Measurements from ENCODE around the gene CNPY2. TPM values are rescaled to one million over a fixed set of nuclear protein-coding genes. Genes with fewer than 3 reads are reported as not detected.
A peak's percentile ranks its signal among the peaks of the same experiment; 100 is the strongest.
"Not testable (repeated sequence)": the region's sequence is repeated elsewhere in the genome, so short reads cannot be mapped to it uniquely, and the experiment has no call there.

The CNPY2 gene
- total RNA-seq = 112 and 135 TPM in 2 replicates

- DNase-seq (ENCODE audit: extremely low read depth, low read depth, low spot score) = peak; percentile 85
Observed at GRCh38 chr12:56315622-56316473, at the start of gene CNPY2. Gene CNPY2, minus strand, starts transcription at chr12:56315988. Its CDS starts 771 bp downstream, at chr12:56315217.

DNA sequence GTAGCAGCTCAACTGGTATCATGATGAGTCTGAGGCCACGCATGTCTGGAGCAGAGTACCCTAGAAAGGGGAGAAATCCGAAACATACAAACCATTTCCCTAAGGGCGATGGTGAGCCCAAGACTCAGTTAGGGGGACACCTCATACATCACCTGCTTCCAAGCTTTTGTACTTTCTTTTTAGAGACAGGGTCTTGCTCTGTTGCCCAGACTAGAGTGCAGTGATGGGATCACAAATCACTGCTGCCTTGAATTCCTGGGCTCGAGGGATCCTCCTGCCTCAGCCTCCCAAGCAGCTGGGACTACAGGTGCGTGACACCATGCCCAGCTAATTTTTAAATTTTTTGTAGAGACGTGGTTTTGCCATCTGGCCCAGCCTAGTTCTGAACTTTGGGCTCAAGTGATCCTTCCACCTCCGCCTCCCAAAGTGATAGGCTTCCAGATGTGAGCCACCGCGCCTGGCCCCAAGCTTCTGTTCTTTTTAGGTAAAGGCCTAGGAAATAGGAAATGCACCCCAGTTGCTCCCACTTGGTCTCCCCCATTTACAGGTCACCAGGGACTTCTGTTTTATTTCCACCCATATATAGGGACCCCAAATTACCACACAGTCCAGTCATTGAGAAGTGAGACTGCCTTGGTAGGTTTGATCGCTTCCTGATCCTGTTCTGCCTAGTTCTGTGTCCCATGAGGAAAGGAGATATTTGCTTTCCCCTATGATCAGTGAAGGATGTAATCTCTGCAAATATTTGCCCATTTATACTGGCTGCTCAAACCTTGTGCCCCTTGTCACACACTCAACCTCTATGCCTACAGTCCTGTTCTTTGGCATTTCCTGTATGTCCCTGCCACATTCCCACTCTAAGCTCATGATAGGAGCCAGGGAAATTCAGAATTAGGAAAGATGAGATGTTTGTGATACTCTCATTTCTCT, 46.6 kb upstream of the CNPY2 start, which contains the start of gene APOF:
Gene APOF, minus strand, starts transcription at position 728 of the 930 bp plus-strand sequence. Its CDS starts 112 bp downstream, at position 616.
- no peak for DNase-seq (ENCODE audit: extremely low read depth, low read depth, low spot score)

DNA sequence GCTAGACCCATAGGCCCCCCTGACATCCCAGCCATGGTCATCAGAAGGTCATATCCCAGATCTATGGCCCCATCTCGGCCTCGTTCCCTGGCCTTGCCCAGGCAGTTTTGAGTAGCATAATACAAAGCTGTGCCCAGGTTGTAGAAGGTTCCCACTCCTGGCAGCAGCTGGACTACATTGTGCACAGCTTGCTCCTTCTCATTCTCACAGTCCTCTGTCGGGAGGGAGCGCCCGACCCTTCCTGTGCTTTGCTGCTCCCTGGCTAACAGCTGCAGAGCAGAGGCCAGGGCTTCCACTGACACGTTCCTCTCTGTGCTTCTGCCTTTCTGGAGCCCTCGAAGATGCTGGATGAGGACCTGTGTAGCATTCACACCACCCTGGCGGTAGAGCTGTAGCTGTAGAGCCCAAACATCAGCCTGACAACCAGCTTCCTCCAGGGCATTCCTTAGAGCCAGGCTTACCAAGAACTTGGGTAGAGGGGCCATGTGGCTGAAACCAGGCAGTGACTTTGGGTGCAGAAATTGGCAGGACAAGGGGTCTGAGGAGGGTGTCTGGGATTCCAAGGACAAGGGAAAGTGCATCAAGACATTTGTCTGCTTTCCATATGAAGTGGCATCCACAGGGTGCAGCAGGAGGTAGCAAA, 45.8 kb upstream of the CNPY2 start:
- DNase-seq (ENCODE audit: extremely low read depth, low read depth, low spot score) = no peak

DNA sequence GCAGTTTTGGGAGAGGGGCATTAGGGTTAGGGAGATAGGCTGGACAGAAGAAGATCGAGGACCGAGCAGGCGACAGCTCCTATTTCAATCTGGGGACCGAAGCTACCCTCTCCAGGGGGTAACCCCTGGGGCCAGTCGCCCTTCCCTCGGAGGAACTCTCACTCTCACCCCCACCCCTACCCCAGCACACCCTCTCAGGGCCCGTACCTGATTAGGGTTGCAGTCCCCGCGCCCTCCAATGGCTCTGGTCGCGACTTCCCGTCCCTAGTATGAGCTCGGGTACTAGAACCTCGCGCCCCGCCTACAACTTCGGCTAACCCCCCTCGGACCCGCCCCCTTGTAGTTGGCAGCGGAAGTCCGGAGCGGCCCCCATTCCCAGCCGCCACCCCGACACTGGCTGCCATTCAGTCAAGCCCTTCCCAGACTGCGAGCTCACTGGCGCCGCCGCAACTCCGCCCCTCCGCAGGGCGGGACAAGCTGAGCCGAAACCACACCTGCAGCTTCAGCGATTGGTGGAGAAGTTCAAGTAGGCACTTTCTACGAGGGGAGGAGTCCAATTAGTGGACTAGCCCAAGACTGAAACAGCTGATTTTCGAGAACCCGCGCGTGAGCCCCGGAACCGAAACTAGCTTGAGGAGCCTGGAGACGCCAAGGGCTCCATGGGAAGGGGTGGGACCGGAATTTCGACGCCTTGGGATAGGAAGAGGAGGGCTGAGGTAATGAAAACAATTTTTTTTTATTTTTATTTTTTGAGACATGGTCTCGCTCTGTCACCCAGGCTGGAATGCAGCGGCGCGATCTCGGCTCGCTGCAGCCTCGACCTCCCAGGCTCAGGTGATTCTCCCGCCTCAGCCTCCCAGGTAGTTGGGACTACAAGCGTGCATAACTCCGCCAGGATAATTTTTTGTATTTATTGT, 44.3 kb upstream of the CNPY2 start, which contains the start of gene STAT2:
Gene STAT2, minus strand, starts transcription at position 257 of the 917 bp plus-strand sequence. CDS start 3,536 bp downstream, outside the sequence.
- peak; percentile 100 for DNase-seq (ENCODE audit: extremely low read depth, low read depth, low spot score)

GRCh38 chr12:56358836-56359532, 43.2 kb upstream of the CNPY2 start:
- no peak for DNase-seq (ENCODE audit: extremely low read depth, low read depth, low spot score)

- no peak for DNase-seq (ENCODE audit: extremely low read depth, low read depth, low spot score)
Observed at GRCh38 chr12:56351325-56351724, 35.5 kb upstream of the CNPY2 start.

GRCh38 chr12:56350662-56351061, 34.9 kb upstream of the CNPY2 start:
- DNase-seq (ENCODE audit: extremely low read depth, low read depth, low spot score) = no peak

DNA sequence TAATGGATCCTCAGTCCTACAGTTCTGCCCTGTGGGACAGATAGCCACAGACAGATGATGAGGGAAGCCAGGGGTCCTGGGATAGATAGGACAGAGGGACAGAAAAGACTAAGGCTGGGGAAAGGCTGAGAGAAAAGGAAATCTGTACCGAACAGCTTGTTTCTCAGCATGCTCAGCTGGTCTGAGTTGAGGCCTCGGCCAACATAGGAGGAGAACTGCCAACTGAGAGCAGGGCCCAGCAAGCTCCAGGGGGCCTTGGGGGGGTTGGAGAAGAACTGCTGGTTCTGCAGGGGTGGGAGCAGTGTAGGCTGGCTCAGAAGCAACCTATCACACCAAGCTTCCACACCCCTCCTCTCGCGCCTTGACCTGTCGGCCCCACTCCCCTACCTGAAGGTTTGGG, 33.0 kb upstream of the CNPY2 start:
- DNase-seq (ENCODE audit: extremely low read depth, low read depth, low spot score) = no peak

DNA sequence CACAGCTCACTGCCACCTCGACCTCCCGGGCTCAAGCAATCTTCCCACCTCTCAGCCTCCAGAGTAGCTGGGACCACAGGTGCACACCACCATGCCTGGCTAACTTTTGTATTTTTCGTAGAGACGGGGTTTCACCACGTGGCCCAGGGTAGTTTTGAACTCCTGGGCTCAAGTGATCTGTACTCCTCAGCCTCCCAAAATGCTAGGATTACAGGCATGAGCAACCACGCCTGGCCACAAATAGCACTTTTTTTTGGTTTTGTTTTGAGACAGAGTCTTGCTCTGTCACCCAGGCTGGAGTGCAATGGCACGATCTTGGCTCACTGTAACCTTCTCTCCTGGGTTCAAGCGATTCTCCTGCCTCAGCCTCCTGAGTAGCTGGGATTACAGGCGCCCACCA, 31.5 kb upstream of the CNPY2 start:
- not testable (repeated sequence) for DNase-seq (ENCODE audit: extremely low read depth, low read depth, low spot score)

- DNase-seq (ENCODE audit: extremely low read depth, low read depth, low spot score) = no peak
Observed at GRCh38 chr12:56346675-56347074, 30.9 kb upstream of the CNPY2 start.

DNA sequence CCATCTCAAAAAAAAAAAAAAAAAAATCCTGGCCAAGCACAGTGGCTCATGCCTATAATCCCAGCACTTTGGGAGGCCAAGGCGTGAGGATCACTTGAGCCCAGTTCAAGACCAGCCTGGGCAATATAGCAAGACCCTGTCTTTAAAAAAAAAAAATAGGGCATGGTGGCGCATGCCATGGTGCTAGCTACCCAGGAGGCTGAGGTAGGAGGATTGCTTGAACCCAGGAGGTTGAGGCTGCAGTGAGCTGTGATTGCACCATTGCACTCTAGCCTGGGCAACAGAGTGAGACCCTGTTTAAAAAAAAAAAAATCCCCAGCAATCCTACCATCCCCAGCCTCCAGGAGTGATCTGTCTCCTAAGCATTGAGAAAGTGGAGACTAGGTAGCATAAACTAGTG, 26.5 kb upstream of the CNPY2 start:
- not testable (repeated sequence) for DNase-seq (ENCODE audit: extremely low read depth, low read depth, low spot score)

DNA sequence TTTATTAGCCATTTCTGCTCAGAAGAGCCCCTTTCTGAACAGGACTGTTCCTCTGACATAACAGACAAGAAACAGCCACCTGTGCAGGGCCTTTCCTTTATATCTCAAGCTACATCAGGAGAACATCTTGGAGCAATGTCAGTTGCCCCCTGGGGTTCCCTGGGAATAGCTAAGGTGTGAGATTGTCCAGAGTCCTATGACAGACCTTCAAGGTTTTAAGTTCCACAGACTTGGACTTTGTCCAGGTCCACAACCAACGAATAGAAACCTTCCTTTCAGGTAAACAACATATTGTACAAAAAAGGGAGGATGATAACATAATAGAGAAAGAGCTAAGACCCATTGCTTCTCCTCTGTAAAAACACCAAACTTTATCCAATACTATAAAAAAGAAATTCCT, 25.8 kb upstream of the CNPY2 start:
- no peak for DNase-seq (ENCODE audit: extremely low read depth, low read depth, low spot score)

- no peak for DNase-seq (ENCODE audit: extremely low read depth, low read depth, low spot score)
Observed at GRCh38 chr12:56339158-56339422, 23.3 kb upstream of the CNPY2 start.

GRCh38 chr12:56338308-56339157, 22.7 kb upstream of the CNPY2 start, which contains the start of gene IL23A:
Gene IL23A, plus strand, starts transcription at chr12:56338884. Its CDS starts 161 bp downstream, at chr12:56339045.
- no peak for DNase-seq (ENCODE audit: extremely low read depth, low read depth, low spot score)

- no peak for DNase-seq (ENCODE audit: extremely low read depth, low read depth, low spot score)
Observed at GRCh38 chr12:56337753-56338251, 22.0 kb upstream of the CNPY2 start.

GRCh38 chr12:56336361-56337167, 20.8 kb upstream of the CNPY2 start:
- no peak for DNase-seq (ENCODE audit: extremely low read depth, low read depth, low spot score)

DNA sequence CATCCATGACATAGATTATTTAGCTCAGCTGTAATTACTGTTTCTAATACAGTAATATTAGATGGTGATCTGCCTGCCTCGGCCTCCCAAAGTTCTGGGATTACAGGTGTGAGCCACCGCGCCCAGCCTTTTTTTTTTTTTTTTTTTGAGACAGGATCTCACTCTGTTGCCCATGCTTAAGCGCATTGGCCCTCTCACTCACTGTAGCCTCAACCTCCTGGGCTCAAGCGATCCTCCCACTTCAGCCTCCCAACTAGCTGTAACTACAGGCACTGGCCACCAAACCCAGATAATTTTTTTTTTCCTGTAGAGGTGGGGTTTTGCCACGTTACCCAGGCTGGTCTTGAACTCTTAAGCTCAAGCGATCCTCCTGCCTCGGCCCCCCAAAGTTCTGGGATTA, 19.7 kb upstream of the CNPY2 start:
- DNase-seq (ENCODE audit: extremely low read depth, low read depth, low spot score) = not testable (repeated sequence)

Measured in glomerular endothelial cell (primary cell).